Kidney epithelial cell (primary cell): Measurements from ENCODE around the gene MYO5A. TPM values are rescaled to one million over a fixed set of nuclear protein-coding genes. Genes with fewer than 3 reads are reported as not detected.
A peak's percentile ranks its signal among the peaks of the same experiment; 100 is the strongest.

ENCODE experiments used
- DNase-seq: peaks from one replicate; pipeline ENCODE4 v3.0.0-alpha.2; 2010; ENCODE audit warnings: low read depth
- H3K27me3 ChIP-seq: 2 replicates; pipeline ENCODE4 v1.6.0; 2011; ENCODE audit warnings: low read length; ENCODE audit not compliant: control insufficient read depth, insufficient read depth
- H3K36me3 ChIP-seq: 2 replicates; pipeline ENCODE4 v1.5.1; 2011; ENCODE audit warnings: low read length; ENCODE audit not compliant: control insufficient read depth, insufficient read depth
- H3K4me3 ChIP-seq: 2 replicates; pipeline ENCODE4 v1.5.1; 2011; ENCODE audit warnings: low read depth, mild to moderate bottlenecking, control low read depth, low read length
- CTCF ChIP-seq: IDR thresholded peaks from 2 replicates; pipeline ENCODE4 v1.5.1; 2011; ENCODE audit warnings: mild to moderate bottlenecking, moderate library complexity, low read length, control low read depth, inconsistent platforms; ENCODE audit not compliant: insufficient read depth, poor library complexity, severe bottlenecking
- total RNA-seq: library from RNA; depleted of rRNA; stranded (reverse); fragments of >200 nt; gene quantifications from 2 replicates; pipeline ENCODE4 v1.2.3, GENCODE V29; 2015

Gene MYO5A
- total RNA-seq, 1 donor from 2014 or later = 31.4 TPM

DNA sequence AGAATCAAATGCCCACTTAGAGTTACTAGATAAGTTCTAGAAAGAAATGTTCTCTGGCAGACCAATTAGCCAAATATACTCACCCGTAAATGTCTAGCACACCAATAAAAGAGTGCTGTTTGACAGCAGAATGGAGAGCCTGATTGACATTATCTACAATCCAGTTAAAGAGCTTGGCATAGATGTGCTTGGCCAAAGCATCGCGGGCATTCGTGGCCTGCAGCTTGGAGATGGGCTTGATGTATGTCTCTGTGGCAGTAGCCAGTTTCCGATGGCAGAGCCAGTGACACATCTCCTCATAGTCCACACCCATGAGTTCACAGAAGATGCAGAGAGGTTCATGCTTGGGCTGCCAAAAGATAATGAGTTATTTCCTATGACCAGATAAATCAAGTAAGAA, 131.6 kb downstream of the MYO5A start:
- DNase-seq = no peak
- H3K27me3 ChIP-seq = no peaks in the 10 kb centered on the region
- H3K4me3 ChIP-seq = no peak overlapping the region
- no peaks in the 10 kb centered on the region for H3K36me3 ChIP-seq
- TF ChIP-seq CTCF = no peak

DNA sequence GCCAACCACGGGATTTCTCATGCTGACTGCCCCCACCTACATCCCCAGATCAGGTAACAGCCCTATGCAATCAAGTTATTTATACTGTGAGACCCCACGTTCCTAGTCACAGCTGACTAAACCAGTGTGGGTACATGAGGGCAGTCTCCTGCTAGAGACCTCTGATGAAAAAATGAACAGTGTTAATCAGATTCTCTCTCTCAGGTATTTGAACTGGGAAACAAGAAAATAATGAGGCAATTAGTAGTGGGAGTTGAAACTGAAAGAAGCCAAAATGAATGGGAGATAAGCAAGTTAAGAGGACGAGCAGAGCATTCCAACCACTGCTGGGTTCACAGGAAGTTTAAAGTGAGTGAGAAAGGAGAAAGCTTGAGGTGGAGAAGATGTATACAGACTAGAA, 134.6 kb downstream of the MYO5A start:
- H3K27me3 ChIP-seq = no peaks in the 10 kb centered on the region
- H3K36me3 ChIP-seq = no peaks in the 10 kb centered on the region
- H3K4me3 ChIP-seq = no peak overlapping the region
- no peak for DNase-seq
- TF ChIP-seq CTCF = no peak

GRCh38 chr15:52392008-52392687, 136.5 kb downstream of the MYO5A start:
- TF ChIP-seq CTCF = no peak
- no peaks in the 10 kb centered on the region for H3K27me3 ChIP-seq
- no peaks in the 10 kb centered on the region for H3K36me3 ChIP-seq
- peak; percentile 41 for DNase-seq
- H3K4me3 ChIP-seq = no peak overlapping the region

DNA sequence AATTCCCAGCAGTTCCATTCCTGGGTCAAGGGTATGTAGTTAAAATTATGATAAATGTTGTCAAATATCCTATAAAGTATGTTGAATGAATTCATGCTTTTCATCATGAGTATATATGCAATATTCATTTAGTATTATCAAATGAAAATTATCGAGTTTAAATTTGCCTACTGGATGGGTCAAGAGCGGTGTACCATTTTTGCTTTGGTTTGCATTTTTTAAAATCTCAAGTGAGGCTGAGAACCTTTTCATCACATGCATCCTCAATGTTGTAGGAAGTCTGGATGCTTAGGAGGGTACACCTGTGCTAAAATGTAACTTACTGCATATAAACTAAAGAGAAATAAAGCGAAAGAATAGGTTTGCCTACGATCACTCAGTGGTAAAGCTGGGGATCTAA, 137.6 kb downstream of the MYO5A start:
- H3K36me3 ChIP-seq = no peaks in the 10 kb centered on the region
- no peak for TF ChIP-seq CTCF

GRCh38 chr15:52385670-52386069, 143.0 kb downstream of the MYO5A start:
- Histone ChIP-seq H3K36me3 (peaks cover 2% of the 10 kb centered on the region), H3K27me3 (no peaks in the 10 kb centered on the region), H3K4me3 (no peak overlapping the region)
- no peak for DNase-seq
- no peak for TF ChIP-seq CTCF

More for the DNA sequence above, 137.6 kb downstream of the MYO5A start:
- no peak for DNase-seq
- no peak overlapping the region for H3K4me3 ChIP-seq
- H3K27me3 ChIP-seq = no peaks in the 10 kb centered on the region

GRCh38 chr15:52383100-52383588, 145.5 kb downstream of the MYO5A start:
- TF ChIP-seq CTCF = no peak
- no peak overlapping the region for H3K4me3 ChIP-seq
- no peak for DNase-seq
- no peaks in the 10 kb centered on the region for H3K27me3 ChIP-seq
- peaks cover 2% of the 10 kb centered on the region for H3K36me3 ChIP-seq
